ENCODE measurements around the gene METAP2.

DNA sequence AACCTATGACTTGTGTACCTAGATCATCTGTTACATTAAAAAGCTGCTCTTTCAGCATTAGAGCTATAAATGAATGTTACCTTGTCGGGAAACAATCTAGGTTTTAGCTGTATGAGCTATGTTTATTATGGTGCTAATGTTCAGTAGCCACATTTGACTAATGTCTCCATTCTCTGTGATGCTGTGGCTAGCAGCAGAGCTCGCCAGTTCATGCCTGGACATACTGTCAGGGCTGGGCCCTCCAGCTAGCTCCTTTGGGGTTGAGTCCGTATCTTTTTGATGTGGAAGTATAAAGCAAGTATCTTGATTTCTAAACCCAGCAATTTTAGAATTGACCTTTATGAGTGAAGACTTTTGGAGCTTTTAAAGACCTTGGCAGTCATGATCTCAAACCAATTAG lies 41.2 kb downstream of the METAP2 start:
- TF ChIP-seq, protein P1, sequence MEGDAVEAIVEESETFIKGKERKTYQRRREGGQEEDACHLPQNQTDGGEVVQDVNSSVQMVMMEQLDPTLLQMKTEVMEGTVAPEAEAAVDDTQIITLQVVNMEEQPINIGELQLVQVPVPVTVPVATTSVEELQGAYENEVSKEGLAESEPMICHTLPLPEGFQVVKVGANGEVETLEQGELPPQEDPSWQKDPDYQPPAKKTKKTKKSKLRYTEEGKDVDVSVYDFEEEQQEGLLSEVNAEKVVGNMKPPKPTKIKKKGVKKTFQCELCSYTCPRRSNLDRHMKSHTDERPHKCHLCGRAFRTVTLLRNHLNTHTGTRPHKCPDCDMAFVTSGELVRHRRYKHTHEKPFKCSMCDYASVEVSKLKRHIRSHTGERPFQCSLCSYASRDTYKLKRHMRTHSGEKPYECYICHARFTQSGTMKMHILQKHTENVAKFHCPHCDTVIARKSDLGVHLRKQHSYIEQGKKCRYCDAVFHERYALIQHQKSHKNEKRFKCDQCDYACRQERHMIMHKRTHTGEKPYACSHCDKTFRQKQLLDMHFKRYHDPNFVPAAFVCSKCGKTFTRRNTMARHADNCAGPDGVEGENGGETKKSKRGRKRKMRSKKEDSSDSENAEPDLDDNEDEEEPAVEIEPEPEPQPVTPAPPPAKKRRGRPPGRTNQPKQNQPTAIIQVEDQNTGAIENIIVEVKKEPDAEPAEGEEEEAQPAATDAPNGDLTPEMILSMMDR (IDR thresholded peaks at IDR 0.05; ENCODE audit: low read depth, low read length, poor library complexity, severe bottlenecking) = no peak
- no peak for TF ChIP-seq EZH2phosphoT487 (IDR thresholded peaks at IDR 0.05; ENCODE audit: borderline replicate concordance, low read length)

Data from DOHH2 (cell line).